ENCODE measurements around the gene TBC1D16.

The TBC1D16 gene

DNA sequence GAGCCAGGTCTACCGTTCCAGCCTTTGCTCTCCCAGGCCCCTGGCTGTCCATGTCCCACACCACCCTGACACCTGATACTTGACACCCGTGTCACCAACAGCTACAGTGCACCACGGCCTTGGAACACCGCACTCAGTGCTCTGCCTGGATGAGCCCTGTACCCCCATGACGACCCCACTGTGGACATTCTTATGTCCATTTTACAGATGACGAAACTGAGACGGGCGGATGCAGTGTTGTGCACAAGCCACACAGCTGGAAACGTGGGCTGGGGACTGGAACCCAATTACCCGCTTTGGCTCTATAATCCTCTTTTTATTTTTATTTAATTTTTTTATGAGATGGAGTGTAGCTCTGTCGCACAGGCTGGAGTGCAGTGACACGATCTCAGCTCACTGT, 112.9 kb downstream of the TBC1D16 start:
- no peak for DNase-seq

GRCh38 chr17:79922116-79922601, 113.5 kb downstream of the TBC1D16 start:
- DNase-seq, result no peak

- no peak for DNase-seq
Observed at GRCh38 chr17:79921411-79922115, 114.1 kb downstream of the TBC1D16 start.

DNA sequence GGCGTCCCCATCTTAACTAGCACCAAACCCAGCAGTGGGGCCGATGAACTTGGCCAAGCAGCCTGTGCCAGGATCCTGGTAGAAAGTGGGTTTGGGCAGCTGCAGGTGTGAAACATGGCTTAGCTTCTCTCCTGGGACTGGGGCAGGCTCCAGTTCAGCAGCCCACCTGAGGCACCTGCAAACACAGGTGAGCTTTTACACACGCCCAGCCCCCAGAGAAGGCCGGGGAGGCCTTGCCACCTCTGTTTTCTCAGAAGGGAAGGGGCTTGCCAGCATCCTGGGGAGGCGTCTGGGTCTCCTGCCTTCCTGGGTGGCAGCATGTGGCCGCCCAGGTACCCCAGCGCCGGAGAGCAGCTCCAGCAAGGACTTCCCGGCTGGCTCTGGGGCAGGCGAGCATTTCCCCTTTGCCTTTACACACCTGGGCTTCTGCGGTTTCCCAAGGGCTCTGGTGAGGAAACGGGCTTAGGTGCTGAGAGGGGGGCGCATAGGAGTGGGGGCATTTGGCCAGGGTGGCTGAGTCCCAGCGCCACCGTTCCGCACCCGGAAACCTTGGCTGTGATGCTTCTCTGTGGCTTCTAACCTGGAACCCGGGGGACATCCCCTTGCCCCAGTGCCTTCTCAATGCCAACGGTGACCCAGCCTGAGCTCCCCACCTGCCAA, 114.8 kb downstream of the TBC1D16 start:
- DNase-seq, result no peak

- DNase-seq, result no peak
Observed at GRCh38 chr17:79919862-79920720, 115.6 kb downstream of the TBC1D16 start.

DNA sequence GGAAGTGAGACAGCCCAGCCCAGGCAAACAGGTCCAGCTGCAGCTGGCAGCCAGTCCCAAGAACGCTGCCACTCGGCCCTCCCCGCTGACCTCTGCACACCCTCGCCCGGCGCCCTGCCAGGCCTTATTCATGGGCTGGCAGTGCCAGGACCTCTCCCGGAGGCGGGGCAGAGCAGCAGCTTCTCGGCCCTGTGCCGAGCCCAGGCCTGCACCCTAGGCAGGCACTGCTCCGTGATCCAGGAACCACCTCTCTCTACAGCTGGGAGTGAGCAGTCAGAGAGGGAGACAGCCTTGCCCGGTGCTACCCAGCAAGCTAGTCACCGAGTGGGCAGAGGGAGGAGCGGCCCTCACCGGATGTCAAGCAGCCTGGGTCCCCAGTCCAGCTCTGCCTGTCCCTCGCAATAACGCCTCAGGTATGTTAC, 116.5 kb downstream of the TBC1D16 start:
- DNase-seq, result no peak

DNA sequence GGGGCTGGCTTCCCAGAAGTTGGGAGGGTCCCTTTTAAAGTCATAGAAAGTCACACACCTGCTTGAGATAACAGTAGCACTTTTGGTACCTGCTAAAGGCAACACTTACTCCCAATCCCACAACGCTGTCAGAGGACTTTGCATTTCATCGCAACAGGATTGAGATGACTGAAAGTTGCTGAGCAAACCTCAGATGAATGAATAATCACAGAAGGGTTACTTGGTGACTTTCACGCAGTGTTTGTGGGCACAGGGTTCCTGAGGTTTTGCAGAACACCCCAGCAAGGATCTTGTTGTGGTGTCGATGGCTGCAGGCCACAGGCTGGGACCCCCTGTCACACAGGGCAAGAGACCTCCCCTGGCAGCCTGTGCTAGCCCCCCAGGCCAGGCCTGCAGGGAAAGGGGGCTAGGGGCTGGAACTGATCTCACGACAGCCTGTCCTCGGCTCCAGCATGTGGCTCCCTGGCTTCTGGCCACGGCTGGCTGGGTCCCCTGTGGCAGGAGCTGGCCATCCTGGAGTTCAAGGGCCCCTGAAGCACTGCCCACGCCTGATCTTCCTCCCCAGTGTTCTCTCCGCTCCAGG, 117.0 kb downstream of the TBC1D16 start:
- no peak for DNase-seq

- DNase-seq, result no peak
Observed at GRCh38 chr17:79917902-79918484, 117.7 kb downstream of the TBC1D16 start.

DNA sequence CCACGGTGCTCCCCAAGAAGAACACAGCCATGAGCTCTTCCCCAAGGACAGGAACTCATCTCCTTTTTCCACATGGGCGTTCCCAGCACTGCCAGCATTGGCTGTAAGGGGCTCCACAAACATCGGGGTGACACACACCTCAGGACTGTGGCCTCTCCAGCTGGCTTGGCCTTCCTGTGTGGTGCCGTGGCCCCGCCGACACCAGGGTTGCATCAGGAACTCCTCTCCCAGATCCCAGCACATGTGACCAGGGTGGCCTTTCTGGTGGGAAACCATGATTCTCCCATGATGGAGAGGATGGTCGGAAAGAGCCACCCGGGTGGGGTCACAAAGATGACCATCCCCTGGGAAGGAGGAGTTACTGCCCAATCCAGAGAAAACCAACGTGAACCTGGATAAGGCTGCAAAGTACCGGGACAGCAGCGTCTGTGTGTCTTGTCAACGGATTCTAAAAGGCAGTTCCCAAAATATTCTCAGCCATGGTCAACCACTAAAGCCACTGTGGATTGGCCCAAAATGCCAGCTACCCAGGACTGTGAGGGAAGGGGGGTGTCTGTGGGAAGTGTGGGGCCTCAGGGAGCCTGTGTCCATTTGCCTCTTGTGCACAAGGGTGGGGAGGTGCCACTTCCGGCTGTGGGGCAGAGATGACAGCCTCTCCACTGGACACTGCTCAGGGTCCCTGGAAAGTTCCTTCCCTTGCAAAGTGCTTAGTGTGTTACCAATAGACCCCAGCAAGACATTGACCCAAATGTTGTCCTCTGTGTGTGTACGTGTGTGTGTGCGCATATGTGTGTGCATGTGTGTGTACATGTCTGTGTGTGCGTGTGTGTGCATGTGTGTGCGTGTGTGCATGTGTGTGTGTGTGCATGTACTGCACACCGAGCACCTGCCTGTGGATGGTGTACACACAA, 118.4 kb downstream of the TBC1D16 start:
- DNase-seq, result no peak

DNA sequence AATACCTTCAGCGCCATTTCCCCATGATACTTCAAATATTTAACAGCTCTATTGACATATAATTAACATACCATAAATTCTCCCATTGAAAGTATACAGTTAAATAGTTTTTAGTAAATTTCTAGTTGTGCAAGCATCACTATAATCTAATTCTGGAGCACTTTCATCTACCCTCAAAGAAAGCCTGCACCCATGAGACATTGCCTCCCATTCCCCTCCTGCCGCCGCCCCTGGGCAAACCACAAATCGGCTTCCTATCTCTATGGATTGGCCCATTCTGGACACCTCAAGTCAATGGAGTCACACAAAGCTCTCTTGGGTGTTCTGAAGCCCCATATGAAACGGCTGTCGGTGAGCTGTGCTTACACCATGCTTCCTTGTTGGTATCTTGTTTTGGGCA, 119.2 kb downstream of the TBC1D16 start:
- no peak for DNase-seq

DNA sequence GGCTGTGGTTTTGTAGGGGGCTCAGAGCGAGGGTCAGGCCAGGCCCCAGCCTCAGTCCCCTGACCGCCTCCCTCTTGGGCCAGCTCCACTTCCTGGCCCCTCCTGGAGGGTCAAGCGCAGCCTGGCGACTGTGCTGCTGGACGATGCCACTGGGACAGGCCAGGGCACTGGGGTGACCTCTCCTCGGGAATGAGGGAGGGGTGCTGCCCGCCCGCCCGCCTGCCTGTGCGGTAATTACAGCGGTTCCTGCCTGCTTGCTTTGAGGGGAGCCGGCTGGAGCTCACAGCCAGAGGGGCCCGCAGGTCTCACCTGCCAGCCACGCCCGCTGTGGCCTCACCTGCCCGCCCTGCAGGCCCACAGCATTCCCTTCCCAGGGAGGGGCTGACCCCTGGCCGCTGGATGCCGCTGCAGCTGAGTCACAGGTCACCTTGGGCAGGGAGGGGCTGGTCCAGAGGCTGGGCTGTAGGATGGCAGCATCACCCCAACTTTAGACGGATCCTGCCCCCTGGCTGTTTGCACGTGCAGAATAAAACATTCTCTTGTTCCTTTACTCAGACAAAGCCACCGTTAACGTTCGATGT, 119.7 kb downstream of the TBC1D16 start:
- DNase-seq, result peak in 1 of 2 donors; percentile 15

DNA sequence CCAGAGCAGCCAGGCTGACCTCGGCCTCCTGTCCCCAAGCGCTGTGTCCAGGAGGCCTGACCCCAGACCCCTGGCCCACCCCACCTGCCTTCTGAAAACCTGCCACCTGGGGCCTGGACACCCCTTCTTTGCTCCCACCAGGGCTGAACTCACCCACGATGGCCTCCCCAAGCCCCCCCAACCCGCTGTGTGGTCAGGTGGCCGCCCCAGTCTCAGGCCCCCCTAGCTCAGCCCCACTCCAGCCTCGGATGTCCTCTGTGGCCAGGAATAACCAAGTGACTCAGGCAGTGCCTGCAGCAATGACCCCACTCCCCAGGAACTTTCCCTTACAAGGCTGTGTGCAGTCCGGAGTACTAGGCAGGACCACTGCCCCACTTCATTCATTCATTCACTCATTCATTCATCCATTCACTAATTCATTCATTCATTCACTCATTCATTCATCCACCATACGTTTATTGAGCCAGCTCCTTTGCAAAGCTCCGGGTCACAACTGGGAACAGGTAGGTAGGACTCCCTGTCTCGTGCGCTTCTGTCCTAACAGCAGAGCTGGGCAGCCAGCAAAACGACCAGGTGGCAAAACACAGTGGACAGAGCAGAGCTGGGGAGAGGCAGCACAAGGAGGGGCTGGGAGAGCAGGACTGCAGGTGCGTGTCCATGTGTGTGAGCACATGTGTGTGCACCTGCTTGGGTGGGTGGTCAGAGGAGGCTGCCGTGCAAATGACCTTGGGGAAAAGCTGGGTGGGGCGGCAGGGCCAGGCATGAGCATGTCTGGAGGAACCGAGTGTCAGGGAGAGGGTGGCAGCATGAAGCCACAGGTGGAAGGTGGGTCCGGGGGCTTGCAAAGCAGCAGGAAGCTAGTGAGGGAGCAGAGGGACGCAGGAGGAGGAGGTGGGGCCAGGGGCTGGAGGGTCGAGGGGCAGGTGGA, 120.6 kb downstream of the TBC1D16 start:
- no peak for DNase-seq

DNA sequence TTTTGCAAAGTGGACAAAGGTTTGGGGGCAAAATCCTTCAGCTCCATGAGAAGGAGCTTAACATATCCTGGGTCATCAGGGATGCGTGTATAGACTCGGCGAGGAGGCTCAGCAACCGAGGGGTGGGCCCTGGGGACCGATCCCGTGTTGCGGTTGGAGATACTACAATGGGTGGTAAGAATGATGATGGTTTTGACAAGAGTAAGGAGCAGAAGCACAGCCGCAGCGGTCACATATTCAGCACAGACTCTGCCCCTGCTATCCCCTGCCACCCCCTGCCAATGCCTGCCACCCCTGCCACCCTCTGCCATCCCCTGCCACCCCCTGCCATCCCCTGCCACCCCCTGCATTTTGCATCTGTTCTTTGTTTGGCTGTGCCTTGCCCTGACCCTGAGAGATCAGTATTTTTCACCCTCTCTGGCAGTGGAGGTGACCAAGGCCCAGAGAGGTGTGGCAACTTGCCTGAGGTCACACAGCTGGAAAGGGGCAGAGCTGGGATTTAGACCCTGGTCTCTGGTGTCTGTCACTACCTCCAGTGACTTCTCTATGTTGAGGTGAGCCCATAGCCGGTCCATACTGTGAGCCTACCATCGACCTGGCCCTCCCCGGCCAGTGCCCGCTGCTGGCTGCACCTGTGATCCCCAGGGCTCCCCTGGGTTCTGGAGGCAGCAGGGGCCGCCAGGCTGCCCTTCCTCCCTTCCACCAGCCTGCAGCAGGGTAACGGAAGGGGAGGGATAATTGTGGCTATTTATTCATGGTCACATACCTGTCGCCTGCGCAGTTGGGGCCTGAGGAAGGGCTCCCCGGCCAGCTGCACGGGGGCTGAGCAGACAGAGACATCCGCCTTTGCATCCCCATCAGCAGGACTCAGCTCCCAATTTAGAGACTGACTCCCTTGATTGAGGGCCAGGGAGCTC, 121.5 kb downstream of the TBC1D16 start:
- DNase-seq, result no peak

- no peak for DNase-seq
Observed at GRCh38 chr17:79913451-79913850, 122.2 kb downstream of the TBC1D16 start.

GRCh38 chr17:79912552-79913330, 122.9 kb downstream of the TBC1D16 start:
- no peak for DNase-seq

GRCh38 chr17:79911430-79912399, 124.0 kb downstream of the TBC1D16 start:
- DNase-seq, result no peak

- DNase-seq, result no peak
Observed at GRCh38 chr17:79910985-79911361, 124.7 kb downstream of the TBC1D16 start.

Measured in bone marrow (tissue), 2 donors.